ENCODE measurements around the gene TEKT1.

The TEKT1 gene

GRCh38 chr17:6756425-6757031 lies 75.0 kb downstream of the TEKT1 start:
- no peak for DNase-seq

- DNase-seq: no peak
Measured at GRCh38 chr17:6755731-6756184, 75.8 kb downstream of the TEKT1 start, which contains the start of gene XAF1. Gene XAF1, plus strand, starts transcription at chr17:6756046. Its CDS starts 33 bp downstream, at chr17:6756079.

GRCh38 chr17:6755281-6755680 lies 76.2 kb downstream of the TEKT1 start:
- DNase-seq: no peak

- no peak for DNase-seq
Measured at GRCh38 chr17:6753546-6753945, 78.0 kb downstream of the TEKT1 start.

GRCh38 chr17:6753006-6753445 lies 78.5 kb downstream of the TEKT1 start:
- no peak for DNase-seq

GRCh38 chr17:6752068-6752909 lies 79.2 kb downstream of the TEKT1 start:
- DNase-seq: no peak

- DNase-seq: no peak
Measured at GRCh38 chr17:6749519-6749918, 82.0 kb downstream of the TEKT1 start.

- DNase-seq: no peak
Measured at GRCh38 chr17:6748617-6749016, 82.9 kb downstream of the TEKT1 start.
